Effector memory CD8-positive, alpha-beta T cell (primary cell): ENCODE data around the gene XCR1.
"Not testable (repeated sequence)": the region's sequence is repeated elsewhere in the genome, so short reads cannot be mapped to it uniquely, and the experiment has no call there.

Experiments
- ATAC-seq: fragments of 150-1000 bp; cut with Tn5 transposase; replicated peaks from 2 replicates; pipeline ENCODE4 v1.10.0; 2021; ENCODE audit warnings: mild to moderate bottlenecking, moderate library complexity
- DNase-seq, 3 experiments: peaks; one replicate each; pipeline ENCODE4 v3.0.0; 2021
- H3K27ac Mint-ChIP-seq, 2 donors: one replicate each; pipeline ENCODE4 v1.8.0; 2022; ENCODE audit warnings: mild to moderate bottlenecking in 2 of 2, mixed read lengths in 2 of 2, moderate library complexity in 2 of 2
- H3K27me3 Mint-ChIP-seq, 2 donors: one replicate each; pipeline ENCODE4 v1.8.0; 2022; ENCODE audit warnings: mixed read lengths in 2 of 2
- H3K36me3 Mint-ChIP-seq: one replicate; pipeline ENCODE4 v1.8.0; 2022; ENCODE audit warnings: mild to moderate bottlenecking, moderate library complexity, mixed read lengths; ENCODE audit not compliant: insufficient read depth
- H3K4me1 Mint-ChIP-seq, 2 donors: one replicate each; pipeline ENCODE4 v1.8.0; 2022; ENCODE audit warnings: low read depth in 2 of 2, mixed read lengths in 2 of 2
- H3K4me3 Mint-ChIP-seq, 2 donors: one replicate each; pipeline ENCODE4 v1.8.0; 2022; ENCODE audit warnings: mild to moderate bottlenecking in 2 of 2, mixed read lengths in 2 of 2, moderate library complexity in 2 of 2
- H3K9me3 Mint-ChIP-seq, 2 donors: one replicate each; pipeline ENCODE4 v1.8.0; 2022; ENCODE audit warnings: mixed read lengths in 2 of 2

XCR1 gene

GRCh38 chr3:46010519-46011113 is 16.7 kb downstream of the XCR1 start:
- no peak overlapping the region for H3K27ac Mint-ChIP-seq
- H3K4me3 Mint-ChIP-seq = no peak overlapping the region
- peaks cover 8 to 9% of the 10 kb centered on the region in 2 donors for H3K4me1 Mint-ChIP-seq
- DNase-seq = no peak
- no peaks in the 10 kb centered on the region for H3K36me3 Mint-ChIP-seq
- ATAC-seq = no peak
- no peaks in the 10 kb centered on the region for H3K9me3 Mint-ChIP-seq
- H3K27me3 Mint-ChIP-seq = no peaks in the 10 kb centered on the region

GRCh38 chr3:46008058-46008457 is 19.2 kb downstream of the XCR1 start:
- H3K27ac Mint-ChIP-seq = no peak overlapping the region
- DNase-seq (no peak), ATAC-seq (no peak)
- H3K4me1 Mint-ChIP-seq = peaks cover 3 to 4% of the 10 kb centered on the region in 2 donors
- H3K9me3 Mint-ChIP-seq = no peaks in the 10 kb centered on the region
- H3K4me3 Mint-ChIP-seq = no peak overlapping the region
- H3K36me3 Mint-ChIP-seq = no peaks in the 10 kb centered on the region
- H3K27me3 Mint-ChIP-seq = no peaks in the 10 kb centered on the region

GRCh38 chr3:46007280-46007679 is 20.0 kb downstream of the XCR1 start:
- Mint-ChIP-seq H3K27me3 (no peaks in the 10 kb centered on the region), H3K36me3 (no peaks in the 10 kb centered on the region), H3K4me3 (no peak overlapping the region), H3K9me3 (no peaks in the 10 kb centered on the region), H3K27ac (no peak overlapping the region), H3K4me1 (peaks cover 2 to 3% of the 10 kb centered on the region in 2 donors)
- ATAC-seq = no peak
- no peak for DNase-seq

- Mint-ChIP-seq H3K4me1 (peaks cover 2 to 3% of the 10 kb centered on the region in 2 donors), H3K36me3 (no peaks in the 10 kb centered on the region), H3K27me3 (no peaks in the 10 kb centered on the region), H3K4me3 (no peak overlapping the region), H3K9me3 (no peaks in the 10 kb centered on the region), H3K27ac (no peak overlapping the region)
- ATAC-seq (no peak), DNase-seq (no peak)
Observed at GRCh38 chr3:46006238-46007032, 20.8 kb downstream of the XCR1 start.

GRCh38 chr3:46003706-46004105 is 23.6 kb downstream of the XCR1 start:
- not testable (repeated sequence) for H3K36me3 Mint-ChIP-seq, H3K27me3 Mint-ChIP-seq, H3K27ac Mint-ChIP-seq, ATAC-seq, H3K9me3 Mint-ChIP-seq, DNase-seq, H3K4me3 Mint-ChIP-seq
- H3K4me1 Mint-ChIP-seq = peaks cover 2 to 11% of the 10 kb centered on the region in 2 donors

GRCh38 chr3:46001178-46001577 is 26.1 kb downstream of the XCR1 start:
- no peak for ATAC-seq
- Mint-ChIP-seq H3K4me1 (peaks cover 9 to 18% of the 10 kb centered on the region in 2 donors), H3K36me3 (peaks cover 3% of the 10 kb centered on the region), H3K4me3 (no peak overlapping the region), H3K27ac (no peak overlapping the region), H3K9me3 (no peaks in the 10 kb centered on the region), H3K27me3 (no peaks in the 10 kb centered on the region)
- no peak for DNase-seq

GRCh38 chr3:45997942-45998341 is 29.3 kb downstream of the XCR1 start:
- DNase-seq = no peak
- no peaks in the 10 kb centered on the region for H3K27me3 Mint-ChIP-seq
- no peak overlapping the region for H3K4me3 Mint-ChIP-seq
- H3K4me1 Mint-ChIP-seq = peaks cover 19 to 33% of the 10 kb centered on the region in 2 donors
- H3K27ac Mint-ChIP-seq = peak overlapping the region in 1 of 2 donors; percentile 59
- ATAC-seq = no peak
- peaks cover 22% of the 10 kb centered on the region for H3K36me3 Mint-ChIP-seq
- H3K9me3 Mint-ChIP-seq = no peaks in the 10 kb centered on the region

- H3K4me3 Mint-ChIP-seq, H3K27me3 Mint-ChIP-seq, H3K27ac Mint-ChIP-seq, DNase-seq, ATAC-seq, H3K9me3 Mint-ChIP-seq: not testable (repeated sequence)
- H3K36me3 Mint-ChIP-seq = peaks cover 22% of the 10 kb centered on the region
- peaks cover 23 to 37% of the 10 kb centered on the region in 2 donors for H3K4me1 Mint-ChIP-seq
Observed at GRCh38 chr3:45997499-45997898, 29.8 kb downstream of the XCR1 start.

GRCh38 chr3:45995236-45996192 is 31.8 kb downstream of the XCR1 start, which contains the start of gene FYCO1:
FYCO1 (minus strand) TSS chr3:45995824; CDS start chr3:45984910, 10,914 bp downstream.
- peaks cover 38 to 55% of the 10 kb centered on the region in 2 donors for H3K4me1 Mint-ChIP-seq
- peaks cover 28% of the 10 kb centered on the region for H3K36me3 Mint-ChIP-seq
- peak within 1 kb of the TSS; percentile 83 to 85 for H3K4me3 Mint-ChIP-seq
- H3K27ac Mint-ChIP-seq = peak within 1 kb of the TSS; percentile 87 to 94
- peak; percentile 58 for ATAC-seq
- no peaks in the 10 kb centered on the region for H3K27me3 Mint-ChIP-seq
- H3K9me3 Mint-ChIP-seq = no peaks in the 10 kb centered on the region
- DNase-seq = peak; percentile 73 to 82 (median 75)

- Mint-ChIP-seq H3K4me3 (peak overlapping the region; percentile 83 to 85), H3K27me3 (no peaks in the 10 kb centered on the region), H3K4me1 (peaks cover 47 to 61% of the 10 kb centered on the region in 2 donors), H3K36me3 (peaks cover 28% of the 10 kb centered on the region), H3K27ac (peak overlapping the region; percentile 87 to 94), H3K9me3 (no peaks in the 10 kb centered on the region)
- ATAC-seq (peak; percentile 68), DNase-seq (peak; percentile 64 to 69 (median 69))
Observed at GRCh38 chr3:45994419-45995235, 32.7 kb downstream of the XCR1 start.

GRCh38 chr3:45993421-45994027 is 33.8 kb downstream of the XCR1 start:
- Mint-ChIP-seq H3K36me3 (peaks cover 28% of the 10 kb centered on the region), H3K27me3 (no peaks in the 10 kb centered on the region), H3K9me3 (no peaks in the 10 kb centered on the region), H3K4me3 (peak overlapping the region; percentile 74 to 85), H3K27ac (peak overlapping the region; percentile 81 to 94), H3K4me1 (peaks cover 56 to 64% of the 10 kb centered on the region in 2 donors)
- ATAC-seq (peak; percentile 55), DNase-seq (peak; percentile 29 to 46 (median 41))

- no peaks in the 10 kb centered on the region for H3K27me3 Mint-ChIP-seq
- H3K27ac Mint-ChIP-seq = peak overlapping the region; percentile 81 to 94
- peaks cover 31% of the 10 kb centered on the region for H3K36me3 Mint-ChIP-seq
- no peak for DNase-seq
- H3K9me3 Mint-ChIP-seq = no peaks in the 10 kb centered on the region
- ATAC-seq = no peak
- peak overlapping the region; percentile 74 to 85 for H3K4me3 Mint-ChIP-seq
- H3K4me1 Mint-ChIP-seq = peaks cover 59 to 70% of the 10 kb centered on the region in 2 donors
Observed at GRCh38 chr3:45992821-45993221, 34.5 kb downstream of the XCR1 start.
